Left renal cortex interstitium (tissue), 4 donors: ENCODE measurements around the gene CCL4. TPM values are rescaled to one million over a fixed set of nuclear protein-coding genes. Genes with fewer than 3 reads are reported as not detected.
A peak's percentile ranks its signal among the peaks of the same experiment; 100 is the strongest.
"Not testable (repeated sequence)": the region's sequence is repeated elsewhere in the genome, so short reads cannot be mapped to it uniquely, and the experiment has no call there.

Experiments used
- DNase-seq, 4 donors: peaks; one replicate each; pipeline ENCODE4 v3.0.0-alpha.2; 2013; ENCODE audit warnings: low read depth in 4 of 4, low spot score in 2 of 4, missing footprints in 1 of 4
- polyA plus RNA-seq, 4 donors: library from polyadenylated mRNA; unstranded; fragments of 120-200 nt; gene quantifications; one replicate each; pipeline ENCODE4 v1.2.1, GENCODE V29; 2013; ENCODE audit not compliant: insufficient read length in 4 of 4

CCL4 gene
- 1 to 10 TPM in 1 of 4 donors, under 1 TPM in 3; 0.24 to 4.9 (median 0.57) TPM for polyA plus RNA-seq

- DNase-seq, result not testable (repeated sequence)
Observed at GRCh38 chr17:36103401-36103975, at the start of gene CCL4. TSS of gene CCL4 (plus strand) at chr17:36103827. CDS start at chr17:36103906, 79 bp downstream.

GRCh38 chr17:36055171-36055570 is 48.5 kb upstream of the CCL4 start:
- DNase-seq, result no peak

GRCh38 chr17:36055921-36056520 is 47.6 kb upstream of the CCL4 start:
- no peak for DNase-seq

GRCh38 chr17:36057911-36058310 is 45.7 kb upstream of the CCL4 start:
- DNase-seq, result no peak

GRCh38 chr17:36059406-36059805 is 44.2 kb upstream of the CCL4 start:
- DNase-seq, result no peak

GRCh38 chr17:36060816-36061215 is 42.8 kb upstream of the CCL4 start:
- DNase-seq, result no peak

- no peak for DNase-seq
Observed at GRCh38 chr17:36063786-36064541, 39.7 kb upstream of the CCL4 start, which contains the start of gene CCL18. TSS of gene CCL18 (plus strand) at chr17:36064272. CDS start at chr17:36064343, 71 bp downstream.

- DNase-seq, result no peak
Observed at GRCh38 chr17:36066365-36066985, 37.2 kb upstream of the CCL4 start.

GRCh38 chr17:36068524-36068923 is 35.1 kb upstream of the CCL4 start:
- no peak for DNase-seq

GRCh38 chr17:36069136-36069535 is 34.5 kb upstream of the CCL4 start:
- DNase-seq, result no peak

- no peak for DNase-seq
Observed at GRCh38 chr17:36070427-36070826, 33.2 kb upstream of the CCL4 start.

- no peak for DNase-seq
Observed at GRCh38 chr17:36071751-36072150, 31.9 kb upstream of the CCL4 start.

- peak in 2 of 4 donors; percentile 9 to 25 for DNase-seq
Observed at GRCh38 chr17:36072431-36073121, 31.1 kb upstream of the CCL4 start.

- no peak for DNase-seq
Observed at GRCh38 chr17:36074365-36074764, 29.3 kb upstream of the CCL4 start.

GRCh38 chr17:36081681-36082471 is 21.8 kb upstream of the CCL4 start:
- DNase-seq, result not testable (repeated sequence)

GRCh38 chr17:36082482-36083120 is 21.0 kb upstream of the CCL4 start:
- DNase-seq, result not testable (repeated sequence)

GRCh38 chr17:36083691-36084090 is 19.9 kb upstream of the CCL4 start:
- DNase-seq, result not testable (repeated sequence)

GRCh38 chr17:36085765-36086164 is 17.9 kb upstream of the CCL4 start:
- DNase-seq, result no peak

GRCh38 chr17:36086791-36087190 is 16.8 kb upstream of the CCL4 start:
- DNase-seq, result no peak
